ENCODE measurements around the gene EIF3D.
A peak's percentile ranks its signal among the peaks of the same experiment; 100 is the strongest.

Gene EIF3D

GRCh38 chr22:36486619-36487384 lies 42.2 kb downstream of the EIF3D start:
- Histone ChIP-seq H3K27me3 (ENCODE audit: insufficient read depth, low read length, poor library complexity, severe bottlenecking) (no peaks in the 10 kb centered on the region), H3K9ac (ENCODE audit: low read depth, low read length, poor library complexity, severe bottlenecking) (no peak overlapping the region), H3K79me2 (ENCODE audit: insufficient read depth, low read length) (peaks cover 5% of the 10 kb centered on the region; the same call in 1 of the 2 replicates), H3K4me3 (ENCODE audit: low read length, poor library complexity, severe bottlenecking) (no peak overlapping the region), H3K36me3 (ENCODE audit: insufficient read depth, low read length) (peaks cover 4% of the 10 kb centered on the region; the same call in 1 of the 2 replicates), H4K20me1 (ENCODE audit: insufficient read depth, low read length, poor library complexity, severe bottlenecking) (no peaks in the 10 kb centered on the region), H3K4me1 (ENCODE audit: insufficient read depth, low read length, poor library complexity, severe bottlenecking) (peaks cover 4% of the 10 kb centered on the region), H3K9me3 (ENCODE audit: insufficient read depth, low read depth, low read length) (no peaks in the 10 kb centered on the region), H2AFZ (ENCODE audit: low read length) (no peak overlapping the region), H3K4me2 (ENCODE audit: low read depth, low read length, poor library complexity, severe bottlenecking) (no peak overlapping the region), H3K9me2 (replicated peaks; ENCODE audit: low read depth, low read length) (no peaks in the 10 kb centered on the region), H3F3A (ENCODE audit: low read depth) (peaks cover 3% of the 10 kb centered on the region; the same call in 1 of the 2 replicates)
- no peak for TF ChIP-seq EZH2phosphoT487 (IDR thresholded peaks at IDR 0.05; ENCODE audit: borderline replicate concordance)
- TF ChIP-seq, protein P1, sequence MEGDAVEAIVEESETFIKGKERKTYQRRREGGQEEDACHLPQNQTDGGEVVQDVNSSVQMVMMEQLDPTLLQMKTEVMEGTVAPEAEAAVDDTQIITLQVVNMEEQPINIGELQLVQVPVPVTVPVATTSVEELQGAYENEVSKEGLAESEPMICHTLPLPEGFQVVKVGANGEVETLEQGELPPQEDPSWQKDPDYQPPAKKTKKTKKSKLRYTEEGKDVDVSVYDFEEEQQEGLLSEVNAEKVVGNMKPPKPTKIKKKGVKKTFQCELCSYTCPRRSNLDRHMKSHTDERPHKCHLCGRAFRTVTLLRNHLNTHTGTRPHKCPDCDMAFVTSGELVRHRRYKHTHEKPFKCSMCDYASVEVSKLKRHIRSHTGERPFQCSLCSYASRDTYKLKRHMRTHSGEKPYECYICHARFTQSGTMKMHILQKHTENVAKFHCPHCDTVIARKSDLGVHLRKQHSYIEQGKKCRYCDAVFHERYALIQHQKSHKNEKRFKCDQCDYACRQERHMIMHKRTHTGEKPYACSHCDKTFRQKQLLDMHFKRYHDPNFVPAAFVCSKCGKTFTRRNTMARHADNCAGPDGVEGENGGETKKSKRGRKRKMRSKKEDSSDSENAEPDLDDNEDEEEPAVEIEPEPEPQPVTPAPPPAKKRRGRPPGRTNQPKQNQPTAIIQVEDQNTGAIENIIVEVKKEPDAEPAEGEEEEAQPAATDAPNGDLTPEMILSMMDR (conservative IDR thresholded peaks at IDR 0.05; ENCODE audit: low read length) = peak; percentile 85

DNA sequence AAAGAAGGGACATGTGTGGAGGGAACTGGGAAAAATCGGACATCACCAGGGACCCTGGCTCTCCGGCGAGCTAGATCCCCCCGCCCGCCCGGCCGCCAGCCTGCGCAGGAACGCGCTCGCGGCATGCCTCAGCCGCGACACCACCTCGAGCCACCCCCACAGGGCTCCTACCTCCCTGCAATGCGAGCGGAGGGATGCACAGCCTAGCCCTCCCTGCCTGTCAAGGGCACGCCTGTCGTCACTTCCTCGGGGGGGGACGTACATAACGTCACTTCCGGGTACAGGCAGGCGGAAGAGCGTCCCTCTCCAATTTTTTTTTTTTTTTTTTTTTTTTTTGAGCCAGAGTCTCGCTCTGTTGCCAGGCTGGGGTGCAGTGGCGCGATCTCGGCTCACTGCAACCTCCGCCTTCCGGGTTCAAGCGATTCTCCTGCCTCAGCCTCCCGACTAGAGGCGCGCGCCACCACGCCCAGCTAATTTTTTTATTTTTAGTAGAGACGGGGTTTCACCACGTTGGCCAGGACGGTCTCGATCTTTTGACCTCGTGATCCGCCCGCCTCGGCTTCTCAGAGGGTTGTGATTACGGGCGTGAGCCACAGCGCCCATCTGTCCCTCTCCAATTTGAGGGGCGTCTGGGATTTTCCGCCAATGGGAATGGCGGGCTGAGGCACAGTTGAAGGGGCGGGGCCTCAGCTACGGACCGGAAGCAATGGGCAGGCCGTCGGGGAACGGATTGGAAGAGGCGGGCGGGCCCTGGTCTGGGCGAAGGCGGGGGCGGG lies 47.4 kb downstream of the EIF3D start, which contains the start of gene TXN2:
TXN2 (minus strand) TSS at position 248 of the 776 bp plus-strand sequence. CDS start 803 bp downstream, outside the sequence.
- peak within 1 kb of the TSS; percentile 71 for H2AFZ ChIP-seq (ENCODE audit: low read length)
- H3K9ac ChIP-seq (ENCODE audit: low read depth, low read length, poor library complexity, severe bottlenecking) = peak within 1 kb of the TSS; percentile 93
- no peaks in the 10 kb centered on the region for H3K9me2 ChIP-seq (replicated peaks; ENCODE audit: low read depth, low read length)
- H3K4me3 ChIP-seq (ENCODE audit: low read length, poor library complexity, severe bottlenecking) = peak within 1 kb of the TSS; percentile 89
- peaks cover 3% of the 10 kb centered on the region; the same call in 1 of the 2 replicates for H3F3A ChIP-seq (ENCODE audit: low read depth)
- peak within 1 kb of the TSS; percentile 81 for H3K4me2 ChIP-seq (ENCODE audit: low read depth, low read length, poor library complexity, severe bottlenecking)
- peaks cover 38% of the 10 kb centered on the region for H3K79me2 ChIP-seq (ENCODE audit: insufficient read depth, low read length)
- H3K9me3 ChIP-seq (ENCODE audit: insufficient read depth, low read depth, low read length) = no peaks in the 10 kb centered on the region
- peaks cover 8% of the 10 kb centered on the region; the same call in 1 of the 2 replicates for H3K36me3 ChIP-seq (ENCODE audit: insufficient read depth, low read length)
- peaks cover 18% of the 10 kb centered on the region for H3K4me1 ChIP-seq (ENCODE audit: insufficient read depth, low read length, poor library complexity, severe bottlenecking)
- H4K20me1 ChIP-seq (ENCODE audit: insufficient read depth, low read length, poor library complexity, severe bottlenecking) = no peaks in the 10 kb centered on the region
- no peak for TF ChIP-seq EZH2phosphoT487 (IDR thresholded peaks at IDR 0.05; ENCODE audit: borderline replicate concordance)
- TF ChIP-seq, protein P1 (conservative IDR thresholded peaks at IDR 0.05; ENCODE audit: low read length) = no peak
- no peaks in the 10 kb centered on the region for H3K27me3 ChIP-seq (ENCODE audit: insufficient read depth, low read length, poor library complexity, severe bottlenecking)

DNA sequence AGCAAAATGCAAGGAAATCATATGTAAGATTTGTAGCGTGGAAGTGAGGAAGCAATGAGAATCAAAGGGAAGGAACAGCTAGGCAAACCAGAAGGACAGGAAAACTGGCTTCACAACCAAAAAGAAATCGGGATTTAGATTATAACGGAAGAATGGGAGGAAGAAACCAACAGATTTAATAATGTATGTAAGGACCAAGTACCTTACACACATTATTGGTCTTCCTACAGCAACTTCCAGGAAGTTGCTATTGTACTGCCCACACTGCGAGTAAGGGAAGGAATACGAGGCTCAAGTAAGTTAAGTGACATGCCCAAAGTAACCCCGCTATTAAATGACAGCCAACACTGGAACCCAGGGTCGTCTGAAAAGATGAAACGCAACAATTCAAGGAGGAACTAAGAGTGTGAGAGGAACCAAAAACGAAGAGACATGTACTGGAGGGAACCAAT lies 48.0 kb downstream of the EIF3D start:
- peak overlapping the region; percentile 89 for H3K4me3 ChIP-seq (ENCODE audit: low read length, poor library complexity, severe bottlenecking)
- H3K4me1 ChIP-seq (ENCODE audit: insufficient read depth, low read length, poor library complexity, severe bottlenecking) = peaks cover 18% of the 10 kb centered on the region
- H4K20me1 ChIP-seq (ENCODE audit: insufficient read depth, low read length, poor library complexity, severe bottlenecking) = no peaks in the 10 kb centered on the region
- H3K79me2 ChIP-seq (ENCODE audit: insufficient read depth, low read length) = peaks cover 38% of the 10 kb centered on the region
- peak overlapping the region; percentile 53 for H2AFZ ChIP-seq (ENCODE audit: low read length)
- no peaks in the 10 kb centered on the region for H3K27me3 ChIP-seq (ENCODE audit: insufficient read depth, low read length, poor library complexity, severe bottlenecking)
- peaks cover 3% of the 10 kb centered on the region; the same call in 1 of the 2 replicates for H3F3A ChIP-seq (ENCODE audit: low read depth)
- TF ChIP-seq, protein P1 (conservative IDR thresholded peaks at IDR 0.05; ENCODE audit: low read length) = no peak
- no peak for TF ChIP-seq EZH2phosphoT487 (IDR thresholded peaks at IDR 0.05; ENCODE audit: borderline replicate concordance)
- H3K9ac ChIP-seq (ENCODE audit: low read depth, low read length, poor library complexity, severe bottlenecking) = peak overlapping the region; percentile 93
- H3K9me2 ChIP-seq (replicated peaks; ENCODE audit: low read depth, low read length) = no peaks in the 10 kb centered on the region
- H3K9me3 ChIP-seq (ENCODE audit: insufficient read depth, low read depth, low read length) = no peaks in the 10 kb centered on the region
- H3K4me2 ChIP-seq (ENCODE audit: low read depth, low read length, poor library complexity, severe bottlenecking) = peak overlapping the region; percentile 81
- peaks cover 14% of the 10 kb centered on the region; the same call in 1 of the 2 replicates for H3K36me3 ChIP-seq (ENCODE audit: insufficient read depth, low read length)

Measured in Loucy (cell line).